ENCODE data around the gene S100A1. TPM values are rescaled to one million over a fixed set of nuclear protein-coding genes. Genes with fewer than 3 reads are reported as not detected.

The S100A1 gene
- total and polyA plus RNA-seq, 2 of the 13 experiments (the other 11 are each of a cell fraction or from before 2014, with no cell fraction given): 120 to 251 TPM

GRCh38 chr1:153677718-153678518 is 49.7 kb downstream of the S100A1 start (continued):
- TF ChIP-seq, protein P1, sequence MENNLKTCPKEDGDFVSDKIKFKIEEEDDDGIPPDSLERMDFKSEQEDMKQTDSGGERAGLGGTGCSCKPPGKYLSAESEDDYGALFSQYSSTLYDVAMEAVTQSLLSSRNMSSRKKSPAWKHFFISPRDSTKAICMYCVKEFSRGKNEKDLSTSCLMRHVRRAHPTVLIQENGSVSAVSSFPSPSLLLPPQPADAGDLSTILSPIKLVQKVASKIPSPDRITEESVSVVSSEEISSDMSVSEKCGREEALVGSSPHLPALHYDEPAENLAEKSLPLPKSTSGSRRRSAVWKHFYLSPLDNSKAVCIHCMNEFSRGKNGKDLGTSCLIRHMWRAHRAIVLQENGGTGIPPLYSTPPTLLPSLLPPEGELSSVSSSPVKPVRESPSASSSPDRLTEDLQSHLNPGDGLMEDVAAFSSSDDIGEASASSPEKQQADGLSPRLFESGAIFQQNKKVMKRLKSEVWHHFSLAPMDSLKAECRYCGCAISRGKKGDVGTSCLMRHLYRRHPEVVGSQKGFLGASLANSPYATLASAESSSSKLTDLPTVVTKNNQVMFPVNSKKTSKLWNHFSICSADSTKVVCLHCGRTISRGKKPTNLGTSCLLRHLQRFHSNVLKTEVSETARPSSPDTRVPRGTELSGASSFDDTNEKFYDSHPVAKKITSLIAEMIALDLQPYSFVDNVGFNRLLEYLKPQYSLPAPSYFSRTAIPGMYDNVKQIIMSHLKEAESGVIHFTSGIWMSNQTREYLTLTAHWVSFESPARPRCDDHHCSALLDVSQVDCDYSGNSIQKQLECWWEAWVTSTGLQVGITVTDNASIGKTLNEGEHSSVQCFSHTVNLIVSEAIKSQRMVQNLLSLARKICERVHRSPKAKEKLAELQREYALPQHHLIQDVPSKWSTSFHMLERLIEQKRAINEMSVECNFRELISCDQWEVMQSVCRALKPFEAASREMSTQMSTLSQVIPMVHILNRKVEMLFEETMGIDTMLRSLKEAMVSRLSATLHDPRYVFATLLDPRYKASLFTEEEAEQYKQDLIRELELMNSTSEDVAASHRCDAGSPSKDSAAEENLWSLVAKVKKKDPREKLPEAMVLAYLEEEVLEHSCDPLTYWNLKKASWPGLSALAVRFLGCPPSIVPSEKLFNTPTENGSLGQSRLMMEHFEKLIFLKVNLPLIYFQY (CRISPR knock-in tag; IDR thresholded peaks at IDR 0.05; ENCODE audit: borderline replicate concordance): no peak
- TF ChIP-seq ZEB1 (IDR thresholded peaks at IDR 0.05; ENCODE audit: insufficient replicate concordance, low read depth) (no peak), ZNF850 (CRISPR knock-in tag; conservative IDR thresholded peaks at IDR 0.05) (no peak), MIER2 (CRISPR knock-in tag; IDR thresholded peaks at IDR 0.05) (no peak), RAD21 (CRISPR knock-in tag; IDR thresholded peaks at IDR 0.05) (peak; percentile 88), RCOR2 (CRISPR knock-in tag; IDR thresholded peaks at IDR 0.05) (no peak), SCMH1 (CRISPR knock-in tag; IDR thresholded peaks at IDR 0.05; ENCODE audit: borderline replicate concordance) (no peak), GATA4 (IDR thresholded peaks at IDR 0.05; ENCODE audit: borderline replicate concordance, low read depth) (no peak), ZXDC (CRISPR knock-in tag; IDR thresholded peaks at IDR 0.05) (0 out of 2 replicates have a peak, but pooled peaks have one; percentile 32), ZNF572 (CRISPR knock-in tag; IDR thresholded peaks at IDR 0.05) (no peak), RELA (CRISPR knock-in tag; IDR thresholded peaks at IDR 0.05) (no peak), E2F1 (CRISPR knock-in tag; IDR thresholded peaks at IDR 0.05) (no peak), STAG1 (CRISPR knock-in tag; IDR thresholded peaks at IDR 0.05) (peak; percentile 92), SMARCE1 (IDR thresholded peaks at IDR 0.05; ENCODE audit: borderline replicate concordance) (no peak), ARID3A (IDR thresholded peaks at IDR 0.05; ENCODE audit: low read depth, low read length) (0 out of 2 replicates have a peak, but pooled peaks have one; percentile 11), AHR (CRISPR knock-in tag; IDR thresholded peaks at IDR 0.05) (no peak), ADNP (CRISPR knock-in tag; IDR thresholded peaks at IDR 0.05) (no peak), KAT8 (CRISPR knock-in tag; IDR thresholded peaks at IDR 0.05) (0 out of 2 replicates have a peak, but pooled peaks have one; percentile 27), ZFP90 (CRISPR knock-in tag; IDR thresholded peaks at IDR 0.05; ENCODE audit: borderline replicate concordance) (no peak)
